HG03378 (cell line): Measurements from ENCODE around the gene TAP1.
"Not testable (repeated sequence)": the region's sequence is repeated elsewhere in the genome, so short reads cannot be mapped to it uniquely, and the experiment has no call there.

Source experiments
- ATAC-seq: cut with Tn5 transposase; IDR thresholded peaks from one replicate; pipeline ENCODE4 v1.9.1; 2021; ENCODE audit warnings: mild to moderate bottlenecking, moderate library complexity; ENCODE audit not compliant: unreplicated experiment

The TAP1 gene

GRCh38 chr6:32809171-32809570 is 44.3 kb downstream of the TAP1 start:
- ATAC-seq, result no peak

GRCh38 chr6:32807020-32807580 is 46.4 kb downstream of the TAP1 start:
- ATAC-seq, result no peak

DNA sequence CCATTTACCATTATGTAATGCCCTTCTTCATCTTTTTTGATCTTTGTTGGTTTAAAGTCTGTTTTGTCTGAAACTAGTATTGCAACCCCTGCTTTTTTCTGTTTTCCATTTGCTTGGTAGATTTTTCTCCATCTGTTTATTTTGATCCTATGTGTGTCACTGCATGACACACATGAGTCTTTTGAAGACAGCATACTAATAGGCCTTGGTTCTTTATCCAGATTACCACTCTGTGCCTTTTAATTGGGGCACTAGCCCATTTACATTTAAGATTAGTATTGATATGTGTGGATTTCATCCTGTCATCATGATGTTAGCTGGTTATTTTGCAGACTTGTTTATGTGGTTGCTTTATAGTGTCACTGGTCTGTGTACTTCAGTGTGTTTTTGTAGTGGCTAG is 48.1 kb downstream of the TAP1 start:
- ATAC-seq, result not testable (repeated sequence)

- ATAC-seq, result no peak
Observed at GRCh38 chr6:32803416-32803815, 50.1 kb downstream of the TAP1 start.

DNA sequence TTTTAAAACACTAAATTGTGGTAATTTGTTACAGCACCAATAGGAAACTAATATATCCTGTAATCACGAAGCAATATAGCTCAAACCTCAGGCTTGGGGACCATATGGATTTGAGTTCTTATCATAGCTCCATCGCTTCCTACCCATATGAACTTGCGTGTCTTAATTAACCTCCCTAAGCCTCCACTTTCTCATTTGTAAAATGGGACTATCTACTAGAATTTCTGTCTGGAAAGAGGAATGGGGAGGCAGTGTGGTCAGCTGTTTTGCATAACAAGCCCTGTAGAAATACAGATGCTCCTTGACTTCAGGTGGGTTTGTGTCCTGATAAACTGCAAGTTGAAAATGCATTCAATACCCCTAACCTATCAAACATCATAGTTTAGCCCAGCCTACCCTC is 53.8 kb downstream of the TAP1 start:
- no peak for ATAC-seq

DNA sequence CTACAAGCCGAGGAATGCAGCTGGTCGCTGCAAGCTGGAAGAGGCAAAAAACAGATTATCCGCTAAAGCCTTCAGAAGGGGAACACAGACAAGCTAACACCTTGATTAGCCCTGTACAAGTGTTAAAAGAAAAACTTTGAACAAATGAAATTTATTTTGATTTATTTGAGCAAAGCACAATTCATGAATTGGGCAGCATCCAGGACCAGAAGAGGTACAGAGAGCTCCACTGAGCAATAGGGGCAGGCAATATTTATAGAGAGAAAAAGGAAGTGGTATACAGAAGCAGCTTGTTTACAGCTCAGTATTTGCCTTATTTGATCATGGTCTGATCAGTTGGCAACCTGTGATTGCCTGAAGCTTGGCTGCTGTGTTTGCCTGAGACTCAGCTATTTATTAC is 54.3 kb downstream of the TAP1 start:
- no peak for ATAC-seq

DNA sequence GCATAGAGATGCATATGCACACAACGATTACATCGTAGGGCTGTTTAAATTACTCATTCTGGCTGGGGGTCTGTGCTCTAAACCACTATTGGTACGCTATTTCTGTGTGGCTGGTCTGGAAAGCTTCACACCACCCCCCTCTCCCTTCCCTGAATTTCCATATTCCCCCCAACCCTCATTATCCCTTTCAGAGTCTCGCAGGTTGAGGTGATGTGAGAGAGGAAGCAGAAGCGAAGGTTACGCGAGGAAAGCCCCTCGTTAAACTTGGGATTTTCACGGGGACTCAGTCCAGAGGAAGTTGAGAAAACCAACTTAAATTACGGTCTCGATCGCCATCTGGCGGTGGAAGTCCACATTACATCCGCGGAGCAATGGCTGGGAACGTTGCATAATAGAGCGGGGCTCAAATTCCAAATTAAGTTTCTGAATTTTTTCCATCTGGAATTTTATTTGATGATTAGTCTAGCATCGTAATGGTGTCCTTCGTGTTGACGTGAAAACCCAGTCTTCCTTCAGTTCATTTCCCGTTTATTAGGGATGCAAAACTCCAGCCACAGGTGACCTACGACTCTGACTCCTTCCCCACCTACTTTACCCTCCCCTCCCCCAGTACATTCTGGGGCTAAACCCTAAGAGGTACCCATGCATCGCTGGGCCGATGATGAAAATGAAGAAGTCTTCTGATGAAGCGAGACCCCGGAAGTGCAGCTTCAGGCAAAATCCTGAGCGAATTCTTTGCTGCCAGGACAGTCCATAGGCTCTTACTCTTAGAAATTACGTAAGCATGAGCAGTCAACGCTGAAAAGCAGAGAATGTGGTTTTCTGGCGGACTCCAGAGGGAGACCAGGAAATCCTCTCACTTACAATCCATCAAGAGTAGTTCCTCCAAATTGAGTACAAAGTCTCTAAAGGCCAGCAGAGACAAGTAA is 56.4 kb downstream of the TAP1 start:
- ATAC-seq, result no peak
